Uterus (tissue), 4 donors: ENCODE results near the gene PASK. TPM values are rescaled to one million over a fixed set of nuclear protein-coding genes. Genes with fewer than 3 reads are reported as not detected.

Source experiments
- DNase-seq, 2 donors: peaks; one replicate each; pipeline ENCODE4 v3.0.0-alpha.2; 2019 to 2020
- H3K27ac ChIP-seq, 2 donors: fragments of 200-600 bp; sonication (generic); 1 replicate in 1 of 2; 2 replicates in 1 of 2; pipeline ENCODE4 v1.5.1; 2016 to 2018
- H3K27me3 ChIP-seq, 2 donors: fragments of 200-600 bp; sonication (generic); one replicate each; pipeline ENCODE4 v1.5.1; 2018 to 2019; ENCODE audit warnings: control low read depth in 1 of 2
- H3K36me3 ChIP-seq, 2 donors: fragments of 200-600 bp; sonication (generic); one replicate each; pipeline ENCODE4 v1.5.1; 2019; ENCODE audit warnings: control low read depth in 1 of 2
- H3K4me1 ChIP-seq, 2 donors: fragments of 200-600 bp; sonication (generic); one replicate each; pipeline ENCODE4 v1.5.1; 2018 to 2019; ENCODE audit warnings: control low read depth in 1 of 2
- H3K4me3 ChIP-seq, 2 donors: fragments of 200-600 bp; sonication (generic); 1 replicate in 1 of 2; 2 replicates in 1 of 2; pipeline ENCODE4 v1.5.1; 2018 to 2019; ENCODE audit warnings: mild to moderate bottlenecking in 1 of 2
- H3K9me3 ChIP-seq, 2 donors: fragments of 200-600 bp; sonication (generic); one replicate each; pipeline ENCODE4 v1.5.1; 2019; ENCODE audit warnings: control low read depth in 1 of 2
- CTCF ChIP-seq, 4 experiments: fragments of 200-600 bp in 2 of 4; fragments of 450-650 bp in 2 of 4; sonication (generic) in 2 of 4; IDR thresholded peaks; one replicate each; pipeline ENCODE4 v1.5.1; 2016 to 2019; ENCODE audit warnings: antibody characterized with exemption in 4 of 4, mild to moderate bottlenecking in 2 of 4, moderate library complexity in 1 of 4
- POLR2A ChIP-seq, 2 donors: fragments of 450-650 bp; IDR thresholded peaks; one replicate each; pipeline ENCODE4 v1.6.1; 2016; ENCODE audit warnings: antibody characterized with exemption in 2 of 2, mild to moderate bottlenecking in 1 of 2, moderate library complexity in 1 of 2
- intact Hi-C: fragments of 100-400 bp; cut with DNase I; formaldehyde crosslinking; loops from one replicate; pipeline ENCODE4 v1.15.1; 2023; ENCODE audit warnings: low total_unique reads
- total RNA-seq, 4 donors: library from RNA; depleted of rRNA in 3 of 4; stranded (reverse); fragments of >200 nt in 3 of 4; gene quantifications; one replicate each; pipeline versions ENCODE4 v1.1.0 to v1.2.4, GENCODE V29; 2014 to 2023
- donor health status: DM: yes; HTN: yes; CAD: no.

PASK gene
- total RNA-seq, 4 donors from 2014 or later: 7.4 to 16.0 (median 13.3) TPM

- no peak for DNase-seq
- no peak overlapping the region for H3K4me3 ChIP-seq
- no peaks in the 10 kb centered on the region for H3K36me3 ChIP-seq
- TF ChIP-seq CTCF (IDR thresholded peaks at IDR 0.05) (no peak), POLR2A (IDR thresholded peaks at IDR 0.05) (no peak)
- H3K27me3 ChIP-seq: no peaks in the 10 kb centered on the region
- no peaks in the 10 kb centered on the region for H3K9me3 ChIP-seq
- intact Hi-C loops: no loop called here
- H3K27ac ChIP-seq: no peak overlapping the region
- peaks cover 0 to under 1% of the 10 kb centered on the region in 2 donors for H3K4me1 ChIP-seq
These were observed 4.3 kb upstream of the PASK start for GRCh38 chr2:241153616-241154015.

DNA sequence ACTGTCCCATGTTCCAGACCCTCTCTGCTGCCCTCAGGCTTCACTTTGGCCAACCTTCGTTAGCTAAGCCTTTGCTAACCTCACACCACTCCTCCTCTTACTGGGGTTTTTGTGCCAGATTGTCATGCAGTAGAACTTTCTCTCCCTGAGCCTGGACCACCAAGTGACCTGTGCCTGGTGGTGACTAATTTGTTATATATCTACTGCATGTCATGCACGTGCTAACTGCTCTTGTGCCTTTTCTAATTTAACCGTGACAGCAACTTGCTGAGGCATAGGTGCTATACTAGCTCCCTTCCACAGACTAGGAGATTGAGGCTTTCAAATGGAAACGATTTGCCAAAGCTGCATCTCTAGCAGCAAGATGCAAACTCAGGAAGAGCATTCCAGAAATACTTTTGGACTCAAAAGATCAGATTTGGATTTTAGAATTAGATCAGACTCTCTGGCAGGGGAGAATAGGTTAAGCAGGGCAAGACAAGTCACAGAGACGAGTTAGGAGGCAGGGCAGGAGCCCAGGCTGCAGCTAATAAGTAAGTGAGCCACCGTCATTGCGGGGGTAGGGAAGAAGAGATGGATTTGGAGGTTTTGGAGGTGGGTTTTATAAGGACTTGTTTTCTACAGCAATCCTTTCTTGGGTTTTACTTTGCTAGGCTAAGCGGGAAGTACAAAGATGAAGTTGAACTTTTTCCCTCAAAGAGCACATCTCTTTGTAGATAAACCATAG is 2.8 kb upstream of the PASK start:
- Histone ChIP-seq H3K4me1 (peaks cover 0 to 4% of the 10 kb centered on the region in 2 donors), H3K9me3 (no peaks in the 10 kb centered on the region), H3K27ac (no peak overlapping the region), H3K4me3 (no peak overlapping the region), H3K36me3 (no peaks in the 10 kb centered on the region), H3K27me3 (no peaks in the 10 kb centered on the region)
- DNase-seq: no peak
- intact Hi-C loops: no loop called here
- TF ChIP-seq CTCF (IDR thresholded peaks at IDR 0.05): no peak
- no peak for TF ChIP-seq POLR2A (IDR thresholded peaks at IDR 0.05)

DNA sequence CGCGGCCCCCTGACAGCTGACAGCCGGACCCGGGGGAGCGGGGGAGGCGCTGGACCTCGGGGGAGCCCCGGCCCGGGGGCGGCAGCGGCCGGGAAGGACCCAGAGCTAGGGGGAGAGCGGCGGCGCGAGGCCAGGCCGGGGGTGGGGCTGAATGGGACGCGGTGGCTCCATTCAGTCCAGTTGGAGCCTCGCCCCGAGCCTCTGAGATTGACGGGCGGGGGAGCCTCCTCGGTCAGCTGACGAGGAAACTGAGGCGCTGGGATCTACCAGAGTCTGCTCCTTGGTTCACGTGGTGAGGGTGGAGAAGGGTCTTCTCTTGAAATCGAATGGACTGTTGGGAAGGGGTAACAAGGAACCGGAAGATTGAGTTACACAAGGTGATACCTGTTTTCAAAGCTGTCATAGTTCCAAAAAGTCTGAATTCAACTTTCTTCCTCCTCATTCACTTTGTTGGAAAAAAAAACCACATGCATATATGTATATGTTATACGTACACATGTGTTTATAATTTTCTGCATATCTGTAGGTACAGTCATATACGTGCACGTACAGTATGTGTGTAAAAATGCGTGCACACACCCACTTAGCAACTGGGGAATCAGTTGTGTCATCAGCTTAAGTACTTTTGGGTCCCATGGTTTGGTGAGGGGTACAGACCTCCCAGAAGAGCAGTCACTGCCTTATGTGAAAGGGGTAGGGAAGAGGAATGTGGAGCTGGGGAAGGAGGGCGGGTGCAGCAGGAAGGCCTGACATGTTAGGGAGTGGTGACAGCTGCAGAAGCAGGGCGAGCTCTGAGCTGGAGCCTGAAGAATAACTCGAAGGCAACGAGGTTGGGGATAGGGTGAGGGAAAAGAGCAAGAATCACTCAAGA is 1.6 kb upstream of the PASK start:
- peak overlapping the region; percentile 51 to 82 for H3K4me3 ChIP-seq
- intact Hi-C loops: no loop called here

DNA sequence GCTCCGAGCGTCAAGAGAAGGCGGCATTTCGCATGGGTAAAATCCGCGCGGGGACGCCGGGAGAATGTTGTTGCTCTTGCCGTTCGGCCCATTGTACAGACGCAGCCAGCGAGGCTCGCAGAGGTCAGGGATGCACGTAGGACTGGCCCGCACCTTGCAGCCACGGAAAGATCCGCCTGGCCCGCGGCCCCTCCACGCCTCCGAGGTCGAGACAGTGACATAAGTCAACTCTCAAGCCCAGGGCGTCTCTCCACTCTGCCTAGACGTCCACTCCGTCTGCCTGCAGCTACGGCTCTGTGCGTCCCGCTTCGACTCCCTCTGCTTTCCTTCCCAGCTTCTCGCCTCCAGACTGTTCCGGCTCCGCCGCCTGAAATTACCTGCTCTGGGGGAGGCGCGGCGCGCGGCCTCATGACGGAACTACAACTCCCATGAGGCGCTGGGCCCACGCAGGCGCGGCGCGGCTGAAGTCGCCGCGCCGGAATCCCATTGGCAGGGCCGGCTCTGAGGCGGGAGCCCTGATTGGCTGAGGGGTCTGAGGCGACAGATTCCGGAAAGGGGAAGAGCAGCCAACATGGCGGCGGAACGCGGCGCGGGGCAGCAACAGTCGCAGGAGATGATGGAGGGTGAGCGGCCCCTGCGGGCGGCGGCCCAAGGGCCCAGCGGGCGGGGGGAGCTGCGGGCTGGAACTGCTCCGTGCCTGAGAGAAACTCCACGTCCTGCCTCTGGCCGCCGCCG is 820 bp upstream of the PASK start, which contains the start of gene PPP1R7:
Gene PPP1R7, plus strand, starts transcription at position 543 of the 735 bp plus-strand sequence. Its CDS starts 29 bp downstream, at position 572.
- intact Hi-C loops: no loop called here
- TF ChIP-seq CTCF (IDR thresholded peaks at IDR 0.05): peak in 2 of 4 experiments; percentile 18 to 24
- TF ChIP-seq POLR2A (IDR thresholded peaks at IDR 0.05): peak in 1 of 2 donors; percentile 71
- peak; percentile 92 to 93 for DNase-seq

More for the DNA sequence above, 1.6 kb upstream of the PASK start:
- TF ChIP-seq CTCF (IDR thresholded peaks at IDR 0.05) (no peak), POLR2A (IDR thresholded peaks at IDR 0.05) (no peak)
- Histone ChIP-seq H3K27ac (peak overlapping the region; percentile 80 to 81), H3K4me1 (peaks cover 0 to 4% of the 10 kb centered on the region in 2 donors), H3K27me3 (no peaks in the 10 kb centered on the region), H3K9me3 (no peaks in the 10 kb centered on the region), H3K36me3 (no peaks in the 10 kb centered on the region)
- no peak for DNase-seq

More for the DNA sequence above, 820 bp upstream of the PASK start, which contains the start of gene PPP1R7:
- H3K27ac ChIP-seq: peak within 1 kb of the TSS; percentile 80 to 81
- H3K36me3 ChIP-seq: no peaks in the 10 kb centered on the region
- H3K4me1 ChIP-seq: peaks cover 0 to 4% of the 10 kb centered on the region in 2 donors
- no peaks in the 10 kb centered on the region for H3K9me3 ChIP-seq
- no peaks in the 10 kb centered on the region for H3K27me3 ChIP-seq
- H3K4me3 ChIP-seq: peak within 1 kb of the TSS; percentile 51 to 82
